ENCODE measurements around the gene AXDND1. TPM values are rescaled to one million over a fixed set of nuclear protein-coding genes. Genes with fewer than 3 reads are reported as not detected.

The AXDND1 gene
- total and polyA plus RNA-seq, 2 experiments from 2014 or later = not detected

- TF ChIP-seq ZNF462 (CRISPR knock-in tag; IDR thresholded peaks at IDR 0.05) (no peak), CREB1 (CRISPR knock-in tag; IDR thresholded peaks at IDR 0.05; ENCODE audit: low read depth) (no peak), REST (IDR thresholded peaks at IDR 0.05; ENCODE audit: unreplicated experiment) (no peak), ZNF114 (CRISPR knock-in tag; IDR thresholded peaks at IDR 0.05) (no peak), STAT1 (IDR thresholded peaks at IDR 0.05; ENCODE audit: unreplicated experiment) (no peak), POLR2AphosphoS5 (IDR thresholded peaks at IDR 0.05; ENCODE audit: low read depth) (no peak), EZH2phosphoT487 (IDR thresholded peaks at IDR 0.05; ENCODE audit: unreplicated experiment) (no peak), JUNB (IDR thresholded peaks at IDR 0.05; ENCODE audit: unreplicated experiment) (no peak), CTCF (conservative IDR thresholded peaks at IDR 0.05; ENCODE audit: low read depth in 2 of 2) (no peak), EZH2 (IDR thresholded peaks at IDR 0.05; ENCODE audit: low read depth, unreplicated experiment) (no peak)
Observed at GRCh38 chr1:179550746-179551682, 185.2 kb downstream of the AXDND1 start (continued).

Measured in GM23338 (cell line).